Lung (tissue), 5 donors: ENCODE measurements around the gene CASZ1. TPM values are rescaled to one million over a fixed set of nuclear protein-coding genes. Genes with fewer than 3 reads are reported as not detected.

ENCODE experiments used
- polyA plus RNA-seq, 2 donors: library from polyadenylated mRNA; stranded (reverse); fragments of 200-250 nt; gene quantifications; one replicate each; pipeline ENCODE4 v1.2.1, GENCODE V29; 2013
- small RNA-seq: library from RNA; depleted of rRNA; stranded (forward); fragments of <200 nt; gene quantifications from one replicate; pipeline ENCODE3, GENCODE V24; 2014; ENCODE audit warnings: low replicate concordance
- total RNA-seq, 2 donors: library from RNA; depleted of rRNA in 1 of 2; stranded (reverse); fragments of >200 nt in 1 of 2; gene quantifications; one replicate each; pipeline ENCODE4 v1.2.1, GENCODE V29; 2014 to 2021
- donor health status: Bipolar disorder and iron deficiency.
- donor health status: healthy.
- donor health status: DM: yes; HTN: yes; CAD: no.

CASZ1 gene
- total and polyA plus RNA-seq, 4 donors: 10.3 to 69.9 (median 40.5) TPM

Small RNAs within 50 kb of the gene (small RNA-seq; reads per million reads assigned to genes)
- not detected for gene RN7SL614P

Other genes with a start within 250 kb of the CASZ1 start
- gene TARDBP, start 216.0 kb upstream of the CASZ1 start, total RNA-seq: 100 to 1,000 TPM; 111 to 205 TPM
- 100 to 1,000 TPM in 1 of 2 donors, 10 to 100 TPM in 1; 88.7 to 134 TPM for gene TARDBP, start 216.0 kb upstream of the CASZ1 start, polyA plus RNA-seq